HG02981 (cell line): ENCODE data around the gene EIF2B1.

ENCODE experiments used
- ATAC-seq: cut with Tn5 transposase; IDR thresholded peaks from one replicate; pipeline ENCODE4 v1.9.1; 2021; ENCODE audit warnings: mild to moderate bottlenecking, moderate library complexity; ENCODE audit not compliant: unreplicated experiment

The EIF2B1 gene

GRCh38 chr12:123633379-123634141 is at the start of gene EIF2B1, which contains the start of gene GTF2H3:
Gene EIF2B1, minus strand, starts transcription at chr12:123633686. Its CDS starts 129 bp downstream, at chr12:123633557.
Gene GTF2H3, plus strand, starts transcription at chr12:123633829. Its CDS starts 31 bp downstream, at chr12:123633860.
- ATAC-seq = peak; percentile 96

GRCh38 chr12:123681605-123682004 is 48.1 kb upstream of the EIF2B1 start:
- ATAC-seq = no peak

- ATAC-seq = no peak
These were observed 45.5 kb upstream of the EIF2B1 start for GRCh38 chr12:123678981-123679380.

- no peak for ATAC-seq
These were observed 43.3 kb upstream of the EIF2B1 start for GRCh38 chr12:123676616-123677320.

GRCh38 chr12:123675436-123675835 is 42.0 kb upstream of the EIF2B1 start:
- no peak for ATAC-seq

DNA sequence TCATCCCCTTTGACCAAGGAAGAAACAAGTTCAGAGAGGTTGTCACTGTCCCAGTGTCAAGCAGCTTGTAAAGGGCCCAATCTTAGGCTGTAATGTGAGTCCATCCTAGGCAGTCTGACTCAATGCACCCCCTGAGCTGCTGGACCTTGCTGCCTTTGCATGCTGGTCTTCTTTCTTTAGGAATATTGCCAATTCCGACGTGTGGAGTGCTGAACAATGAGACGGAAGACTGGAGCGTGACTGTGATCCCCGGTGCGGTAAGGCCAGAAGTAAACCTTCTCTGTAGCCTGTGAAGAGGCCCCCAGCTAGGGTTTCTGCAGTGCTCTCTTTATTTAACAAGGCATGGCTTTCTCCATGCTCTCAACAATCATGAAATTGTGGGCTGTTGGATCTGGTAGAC is 38.4 kb upstream of the EIF2B1 start:
- ATAC-seq = no peak

DNA sequence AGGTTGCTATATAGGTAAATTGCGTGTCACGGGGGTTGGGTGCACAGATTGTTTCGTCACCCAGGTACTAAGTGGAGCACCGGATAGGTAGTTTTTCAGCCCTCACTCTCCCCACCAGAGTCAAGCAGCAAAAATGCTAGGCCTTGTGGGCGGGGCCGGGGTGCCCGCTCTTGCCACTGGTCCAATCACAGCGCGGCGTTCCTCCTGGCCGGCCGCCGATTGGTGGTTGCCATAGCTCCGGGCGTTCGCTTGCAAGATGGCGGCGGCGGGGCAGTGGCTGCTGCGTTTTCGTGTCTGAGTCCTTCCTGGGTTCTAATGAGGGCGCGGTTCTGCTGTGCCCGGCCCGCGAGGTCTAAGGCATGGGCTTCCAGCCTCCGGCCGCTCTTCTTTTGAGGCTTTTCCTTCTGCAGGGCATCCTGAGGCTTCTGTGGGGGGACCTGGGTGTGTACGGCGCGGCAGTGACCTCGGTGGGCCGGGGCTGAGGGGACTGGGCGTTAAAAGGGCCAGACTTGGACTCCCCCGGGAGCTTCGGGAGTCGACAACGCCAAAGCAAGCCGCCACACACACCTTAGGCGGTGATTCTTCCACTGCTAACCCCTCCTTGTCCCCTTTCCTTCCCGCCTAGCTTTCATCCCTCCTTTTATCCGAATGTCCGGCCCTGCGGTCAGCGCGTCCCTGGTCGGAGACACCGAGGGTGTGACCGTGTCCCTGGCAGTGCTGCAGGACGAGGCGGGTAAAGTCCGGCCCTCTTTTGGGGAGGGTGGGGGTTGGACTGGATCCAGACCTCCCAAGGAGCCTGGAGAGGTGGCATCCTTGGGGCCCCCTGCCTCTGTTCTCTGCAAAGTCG is 37.6 kb upstream of the EIF2B1 start, which contains the start of gene TCTN2:
Gene TCTN2 (plus strand): TSS at position 232 of the 847 bp plus-strand sequence. CDS start 128 bp downstream, at position 360.
- ATAC-seq = peak; percentile 100

- no peak for ATAC-seq
These were observed 34.3 kb upstream of the EIF2B1 start for GRCh38 chr12:123667771-123668170.

GRCh38 chr12:123659996-123660727 is 26.7 kb upstream of the EIF2B1 start:
- ATAC-seq = no peak

DNA sequence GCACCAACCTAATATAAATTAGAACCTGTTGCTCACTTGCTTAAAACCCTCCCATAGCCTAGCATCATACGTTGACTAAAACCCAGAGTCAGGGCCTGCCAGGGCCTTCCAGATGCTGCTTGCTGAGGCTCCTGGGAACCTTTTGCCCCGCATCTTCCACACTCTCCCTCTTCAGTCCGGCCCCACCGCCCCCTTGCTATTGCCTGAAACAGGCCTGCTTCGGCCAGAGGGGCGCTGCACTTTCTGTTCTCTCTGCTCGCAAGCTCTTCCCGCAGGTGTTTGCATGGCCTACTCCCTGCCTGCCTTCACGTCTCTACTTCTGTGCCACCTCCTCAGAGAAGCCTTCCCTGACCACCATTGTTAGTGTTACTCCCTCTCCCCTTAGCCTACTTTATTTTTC is 23.7 kb upstream of the EIF2B1 start:
- no peak for ATAC-seq

DNA sequence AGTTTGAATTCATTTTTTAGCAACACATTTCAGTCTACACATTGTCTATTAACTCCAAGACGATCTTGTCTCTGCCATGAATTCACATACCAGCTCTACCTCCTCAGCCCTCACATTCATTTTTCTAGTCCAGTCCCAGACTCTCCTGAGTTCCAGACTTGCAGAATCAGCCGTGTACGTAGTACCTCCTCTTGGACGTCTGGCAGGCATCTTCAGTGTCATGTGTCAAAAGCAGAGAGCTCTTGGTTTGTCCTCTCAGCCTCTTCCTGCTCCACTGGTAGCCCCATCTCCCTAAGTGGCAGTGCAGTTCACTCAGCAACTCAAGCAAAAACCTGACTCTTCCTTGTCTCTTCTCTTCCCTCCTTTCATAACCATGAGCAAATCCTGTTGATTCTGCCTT is 22.9 kb upstream of the EIF2B1 start:
- no peak for ATAC-seq

DNA sequence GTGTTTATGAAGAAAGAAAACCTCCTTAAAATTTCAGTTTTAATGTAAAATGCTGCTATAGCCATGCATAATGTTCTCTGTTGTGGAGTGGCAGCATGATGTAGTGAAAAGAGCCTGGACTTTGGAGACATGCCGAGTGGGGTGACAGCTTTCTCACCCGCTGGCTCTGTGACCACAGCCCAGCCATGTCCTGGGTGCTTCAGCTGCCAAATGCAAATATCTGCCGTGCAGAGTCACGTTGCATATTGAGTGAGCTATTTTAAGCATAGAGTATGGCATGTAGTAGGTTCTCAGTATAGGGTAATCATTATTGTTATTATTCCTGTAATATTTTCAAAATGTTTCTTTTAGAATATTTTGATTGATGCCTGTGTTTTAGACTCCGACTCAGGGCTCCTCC is 21.9 kb upstream of the EIF2B1 start:
- peak; percentile 96 for ATAC-seq

- no peak for ATAC-seq
These were observed 20.7 kb upstream of the EIF2B1 start for GRCh38 chr12:123654129-123654701.

DNA sequence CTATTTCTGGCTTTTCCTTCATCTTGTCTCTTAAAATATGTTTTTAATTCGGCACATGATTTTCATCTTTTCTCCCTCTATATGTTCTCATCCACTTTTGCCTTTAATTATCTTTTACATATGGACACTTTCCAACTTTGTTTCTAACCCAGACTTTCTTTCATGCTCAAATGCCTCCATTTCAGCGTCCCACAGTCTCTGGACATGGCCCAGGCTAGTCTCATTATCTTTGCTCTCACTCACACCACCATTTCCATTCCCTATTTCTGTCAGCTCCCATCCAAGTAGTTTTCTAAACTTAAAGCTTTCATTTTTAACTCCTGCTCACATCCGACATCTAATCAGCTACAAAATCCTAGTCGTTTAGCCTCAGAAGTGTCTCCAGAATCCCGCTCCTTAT is 14.9 kb upstream of the EIF2B1 start:
- ATAC-seq = no peak

- no peak for ATAC-seq
These were observed 12.4 kb upstream of the EIF2B1 start for GRCh38 chr12:123645878-123646277.

DNA sequence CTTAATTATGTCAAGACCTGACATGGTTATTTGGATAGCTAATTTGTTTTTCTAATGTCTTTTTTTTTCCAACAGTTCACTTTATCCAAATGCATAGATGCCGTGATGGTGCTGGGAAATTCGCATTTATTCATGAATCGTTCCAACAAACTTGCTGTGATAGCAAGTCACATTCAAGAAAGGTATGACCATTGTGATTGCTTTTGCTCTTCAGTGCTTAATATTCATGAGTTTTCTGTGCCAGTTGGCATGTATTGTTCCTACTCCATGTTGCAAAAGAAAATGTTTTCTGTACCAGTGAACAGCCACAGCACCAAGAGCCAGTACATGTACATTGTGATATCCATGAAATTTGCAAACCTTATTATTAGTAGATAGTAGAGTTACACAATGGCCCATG is 11.9 kb upstream of the EIF2B1 start:
- ATAC-seq = no peak

GRCh38 chr12:123643911-123644310 is 10.4 kb upstream of the EIF2B1 start:
- no peak for ATAC-seq

- no peak for ATAC-seq
These were observed 666 bp upstream of the EIF2B1 start for GRCh38 chr12:123634142-123634561.

- ATAC-seq = no peak
These were observed 11.6 kb downstream of the EIF2B1 start for GRCh38 chr12:123621619-123622530.
